ENCODE results near the gene INSIG2.

GRCh38 chr2:118110310-118110709 is 22.0 kb downstream of the INSIG2 start:
- TF ChIP-seq EZH2 (IDR thresholded peaks at IDR 0.05; ENCODE audit: low read depth, unreplicated experiment) (no peak), CTCF (conservative IDR thresholded peaks at IDR 0.05; ENCODE audit: low read depth in 2 of 2) (no peak), POLR2AphosphoS5 (IDR thresholded peaks at IDR 0.05; ENCODE audit: low read depth) (no peak)
- TF ChIP-seq, protein P1, sequence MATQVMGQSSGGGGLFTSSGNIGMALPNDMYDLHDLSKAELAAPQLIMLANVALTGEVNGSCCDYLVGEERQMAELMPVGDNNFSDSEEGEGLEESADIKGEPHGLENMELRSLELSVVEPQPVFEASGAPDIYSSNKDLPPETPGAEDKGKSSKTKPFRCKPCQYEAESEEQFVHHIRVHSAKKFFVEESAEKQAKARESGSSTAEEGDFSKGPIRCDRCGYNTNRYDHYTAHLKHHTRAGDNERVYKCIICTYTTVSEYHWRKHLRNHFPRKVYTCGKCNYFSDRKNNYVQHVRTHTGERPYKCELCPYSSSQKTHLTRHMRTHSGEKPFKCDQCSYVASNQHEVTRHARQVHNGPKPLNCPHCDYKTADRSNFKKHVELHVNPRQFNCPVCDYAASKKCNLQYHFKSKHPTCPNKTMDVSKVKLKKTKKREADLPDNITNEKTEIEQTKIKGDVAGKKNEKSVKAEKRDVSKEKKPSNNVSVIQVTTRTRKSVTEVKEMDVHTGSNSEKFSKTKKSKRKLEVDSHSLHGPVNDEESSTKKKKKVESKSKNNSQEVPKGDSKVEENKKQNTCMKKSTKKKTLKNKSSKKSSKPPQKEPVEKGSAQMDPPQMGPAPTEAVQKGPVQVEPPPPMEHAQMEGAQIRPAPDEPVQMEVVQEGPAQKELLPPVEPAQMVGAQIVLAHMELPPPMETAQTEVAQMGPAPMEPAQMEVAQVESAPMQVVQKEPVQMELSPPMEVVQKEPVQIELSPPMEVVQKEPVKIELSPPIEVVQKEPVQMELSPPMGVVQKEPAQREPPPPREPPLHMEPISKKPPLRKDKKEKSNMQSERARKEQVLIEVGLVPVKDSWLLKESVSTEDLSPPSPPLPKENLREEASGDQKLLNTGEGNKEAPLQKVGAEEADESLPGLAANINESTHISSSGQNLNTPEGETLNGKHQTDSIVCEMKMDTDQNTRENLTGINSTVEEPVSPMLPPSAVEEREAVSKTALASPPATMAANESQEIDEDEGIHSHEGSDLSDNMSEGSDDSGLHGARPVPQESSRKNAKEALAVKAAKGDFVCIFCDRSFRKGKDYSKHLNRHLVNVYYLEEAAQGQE (IDR thresholded peaks at IDR 0.05; ENCODE audit: unreplicated experiment): no peak

Measured in GM23338 (cell line).